GM23338 (cell line): ENCODE measurements around the gene DAPK2.

Source experiments
- CREB1 ChIP-seq: fragments of 250-450 bp; sonication (Bioruptor Pico); IDR thresholded peaks from 2 replicates; pipeline ENCODE4 v1.5.0; 2020; ENCODE audit warnings: low read depth, mild to moderate bottlenecking, moderate library complexity
- EZH2 ChIP-seq: fragments of 200-600 bp; sonication (generic); IDR thresholded peaks from one replicate; pipeline ENCODE4 v1.8.0; 2017; ENCODE audit warnings: antibody characterized with exemption, mild to moderate bottlenecking, low read depth; ENCODE audit not compliant: unreplicated experiment
- EZH2phosphoT487 ChIP-seq: fragments of 200-600 bp; sonication (generic); IDR thresholded peaks from one replicate; pipeline ENCODE4 v1.8.1; 2018; ENCODE audit warnings: antibody characterized with exemption; ENCODE audit not compliant: unreplicated experiment
- POLR2AphosphoS5 ChIP-seq: IDR thresholded peaks from 2 replicates; pipeline ENCODE4 v1.6.1; 2016; ENCODE audit warnings: antibody characterized with exemption, low read depth
- TF ChIP-seq, protein P1 (sequence below), 2 experiments: fragments of 200-600 bp in 1 of 2; sonication (generic) in 1 of 2; conservative IDR thresholded peaks; 2 replicates each; pipeline versions ENCODE4 v1.5.1 to v1.6.1; 2016 to 2017; ENCODE audit warnings: antibody characterized with exemption in 2 of 2, low read depth in 2 of 2, mild to moderate bottlenecking in 2 of 2, moderate library complexity in 1 of 2
- TF ChIP-seq, protein P2 (sequence below): IDR thresholded peaks from one replicate; pipeline ENCODE4 v1.6.1; 2018; ENCODE audit warnings: antibody characterized with exemption; ENCODE audit not compliant: unreplicated experiment

DNA sequence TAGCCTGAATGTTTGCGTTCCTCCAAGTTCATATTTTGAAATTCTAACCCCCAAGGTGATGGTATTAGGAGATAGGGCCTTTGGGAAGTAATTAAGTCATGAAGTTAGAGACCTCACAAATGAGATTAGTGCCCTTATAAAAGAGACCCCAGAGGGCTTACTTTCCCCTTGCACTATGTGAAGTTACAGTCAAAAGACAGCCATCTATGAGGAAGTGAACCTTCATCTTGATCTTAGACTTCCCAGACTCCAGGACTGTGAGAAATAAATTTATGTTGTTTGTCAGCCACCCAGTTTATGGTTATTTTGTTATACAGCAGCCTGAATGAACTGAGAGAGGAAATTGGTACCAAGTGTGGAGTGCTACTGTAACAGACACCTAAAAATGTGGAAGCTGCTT is 74.4 kb downstream of the DAPK2 start:
- TF ChIP-seq, protein P1, sequence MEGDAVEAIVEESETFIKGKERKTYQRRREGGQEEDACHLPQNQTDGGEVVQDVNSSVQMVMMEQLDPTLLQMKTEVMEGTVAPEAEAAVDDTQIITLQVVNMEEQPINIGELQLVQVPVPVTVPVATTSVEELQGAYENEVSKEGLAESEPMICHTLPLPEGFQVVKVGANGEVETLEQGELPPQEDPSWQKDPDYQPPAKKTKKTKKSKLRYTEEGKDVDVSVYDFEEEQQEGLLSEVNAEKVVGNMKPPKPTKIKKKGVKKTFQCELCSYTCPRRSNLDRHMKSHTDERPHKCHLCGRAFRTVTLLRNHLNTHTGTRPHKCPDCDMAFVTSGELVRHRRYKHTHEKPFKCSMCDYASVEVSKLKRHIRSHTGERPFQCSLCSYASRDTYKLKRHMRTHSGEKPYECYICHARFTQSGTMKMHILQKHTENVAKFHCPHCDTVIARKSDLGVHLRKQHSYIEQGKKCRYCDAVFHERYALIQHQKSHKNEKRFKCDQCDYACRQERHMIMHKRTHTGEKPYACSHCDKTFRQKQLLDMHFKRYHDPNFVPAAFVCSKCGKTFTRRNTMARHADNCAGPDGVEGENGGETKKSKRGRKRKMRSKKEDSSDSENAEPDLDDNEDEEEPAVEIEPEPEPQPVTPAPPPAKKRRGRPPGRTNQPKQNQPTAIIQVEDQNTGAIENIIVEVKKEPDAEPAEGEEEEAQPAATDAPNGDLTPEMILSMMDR (conservative IDR thresholded peaks at IDR 0.05; ENCODE audit: low read depth in 2 of 2): no peak
- TF ChIP-seq POLR2AphosphoS5: no peak
- no peak for TF ChIP-seq CREB1 (CRISPR knock-in tag)
- no peak for TF ChIP-seq EZH2
- TF ChIP-seq, protein P2, sequence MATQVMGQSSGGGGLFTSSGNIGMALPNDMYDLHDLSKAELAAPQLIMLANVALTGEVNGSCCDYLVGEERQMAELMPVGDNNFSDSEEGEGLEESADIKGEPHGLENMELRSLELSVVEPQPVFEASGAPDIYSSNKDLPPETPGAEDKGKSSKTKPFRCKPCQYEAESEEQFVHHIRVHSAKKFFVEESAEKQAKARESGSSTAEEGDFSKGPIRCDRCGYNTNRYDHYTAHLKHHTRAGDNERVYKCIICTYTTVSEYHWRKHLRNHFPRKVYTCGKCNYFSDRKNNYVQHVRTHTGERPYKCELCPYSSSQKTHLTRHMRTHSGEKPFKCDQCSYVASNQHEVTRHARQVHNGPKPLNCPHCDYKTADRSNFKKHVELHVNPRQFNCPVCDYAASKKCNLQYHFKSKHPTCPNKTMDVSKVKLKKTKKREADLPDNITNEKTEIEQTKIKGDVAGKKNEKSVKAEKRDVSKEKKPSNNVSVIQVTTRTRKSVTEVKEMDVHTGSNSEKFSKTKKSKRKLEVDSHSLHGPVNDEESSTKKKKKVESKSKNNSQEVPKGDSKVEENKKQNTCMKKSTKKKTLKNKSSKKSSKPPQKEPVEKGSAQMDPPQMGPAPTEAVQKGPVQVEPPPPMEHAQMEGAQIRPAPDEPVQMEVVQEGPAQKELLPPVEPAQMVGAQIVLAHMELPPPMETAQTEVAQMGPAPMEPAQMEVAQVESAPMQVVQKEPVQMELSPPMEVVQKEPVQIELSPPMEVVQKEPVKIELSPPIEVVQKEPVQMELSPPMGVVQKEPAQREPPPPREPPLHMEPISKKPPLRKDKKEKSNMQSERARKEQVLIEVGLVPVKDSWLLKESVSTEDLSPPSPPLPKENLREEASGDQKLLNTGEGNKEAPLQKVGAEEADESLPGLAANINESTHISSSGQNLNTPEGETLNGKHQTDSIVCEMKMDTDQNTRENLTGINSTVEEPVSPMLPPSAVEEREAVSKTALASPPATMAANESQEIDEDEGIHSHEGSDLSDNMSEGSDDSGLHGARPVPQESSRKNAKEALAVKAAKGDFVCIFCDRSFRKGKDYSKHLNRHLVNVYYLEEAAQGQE: no peak
- TF ChIP-seq EZH2phosphoT487: no peak
